Mucosa of rectum (tissue), 2 donors: ENCODE results near the gene PCDHGB6.

Experiments
- H3K27ac ChIP-seq, 2 donors: one replicate each; pipeline ENCODE4 v1.7.0; 2013; ENCODE audit warnings: inconsistent platforms in 2 of 2, low read depth in 2 of 2, low read length in 2 of 2
- H3K27me3 ChIP-seq, 2 donors: one replicate each; pipeline ENCODE4 v1.7.0; 2013; ENCODE audit warnings: low read length in 2 of 2; ENCODE audit not compliant: control insufficient read depth in 2 of 2, insufficient read depth in 2 of 2
- H3K36me3 ChIP-seq, 2 donors: one replicate each; pipeline ENCODE4 v1.7.0; 2013; ENCODE audit warnings: low read length in 2 of 2; ENCODE audit not compliant: control insufficient read depth in 2 of 2, insufficient read depth in 2 of 2
- H3K4me1 ChIP-seq, 2 donors: one replicate each; pipeline ENCODE4 v1.7.0; 2013; ENCODE audit warnings: low read length in 2 of 2, mild to moderate bottlenecking in 1 of 2; ENCODE audit not compliant: control insufficient read depth in 2 of 2, insufficient read depth in 2 of 2
- H3K4me3 ChIP-seq, 2 donors: one replicate each; pipeline ENCODE4 v1.7.0; 2013; ENCODE audit warnings: low read length in 2 of 2
- H3K9ac ChIP-seq, 2 donors: one replicate each; pipeline ENCODE4 v1.7.0; 2013; ENCODE audit warnings: low read length in 2 of 2, low read depth in 1 of 2, mild to moderate bottlenecking in 1 of 2
- H3K9me3 ChIP-seq, 2 donors: one replicate each; pipeline ENCODE4 v1.7.0; 2013; ENCODE audit warnings: low read length in 2 of 2; ENCODE audit not compliant: control insufficient read depth in 2 of 2
- donor health status: healthy.
- donor health status: Normal muscosa, but diverticular disease.

Gene PCDHGB6

DNA sequence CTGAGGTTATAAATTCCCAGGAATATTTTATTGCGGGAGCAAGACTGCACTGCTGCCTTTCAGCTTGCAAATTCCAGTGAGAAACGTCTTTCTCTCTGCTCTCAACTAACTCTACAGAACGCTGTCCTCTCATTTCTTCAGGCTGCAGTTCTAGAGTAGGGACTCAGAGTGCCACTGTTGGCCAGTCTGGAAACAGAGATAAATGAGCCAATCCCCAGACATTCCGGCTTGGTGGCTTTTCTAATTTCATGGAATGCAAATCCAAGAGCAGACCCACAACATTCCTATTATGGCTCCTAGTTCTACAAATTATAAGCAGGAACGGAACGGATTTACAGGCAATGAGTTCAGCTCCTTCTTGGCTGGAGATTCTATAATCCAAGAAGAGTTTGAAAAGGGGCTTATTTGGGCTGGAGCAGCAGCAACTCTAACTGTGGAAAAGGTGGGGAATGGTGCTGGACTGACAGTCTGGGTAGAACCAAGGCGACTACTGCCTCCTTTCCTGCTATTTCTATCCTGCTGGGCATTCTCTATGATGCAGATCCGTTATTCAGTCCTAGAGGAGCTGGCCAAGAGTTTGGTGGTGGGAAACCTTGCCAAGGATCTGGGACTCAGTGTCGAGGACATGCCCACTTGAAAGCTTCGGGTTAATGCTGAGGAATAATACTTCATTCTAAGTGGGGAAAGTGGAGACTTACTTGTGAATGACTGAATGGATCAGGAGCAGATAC, 31.8 kb downstream of the PCDHGB6 start:
- Histone ChIP-seq H3K4me3 (no peak overlapping the region), H3K27me3 (no peaks in the 10 kb centered on the region), H3K36me3 (no peaks in the 10 kb centered on the region), H3K4me1 (no peaks in the 10 kb centered on the region), H3K9me3 (peaks cover 10 to 20% of the 10 kb centered on the region in 2 donors), H3K27ac (no peak overlapping the region), H3K9ac (no peak overlapping the region)

DNA sequence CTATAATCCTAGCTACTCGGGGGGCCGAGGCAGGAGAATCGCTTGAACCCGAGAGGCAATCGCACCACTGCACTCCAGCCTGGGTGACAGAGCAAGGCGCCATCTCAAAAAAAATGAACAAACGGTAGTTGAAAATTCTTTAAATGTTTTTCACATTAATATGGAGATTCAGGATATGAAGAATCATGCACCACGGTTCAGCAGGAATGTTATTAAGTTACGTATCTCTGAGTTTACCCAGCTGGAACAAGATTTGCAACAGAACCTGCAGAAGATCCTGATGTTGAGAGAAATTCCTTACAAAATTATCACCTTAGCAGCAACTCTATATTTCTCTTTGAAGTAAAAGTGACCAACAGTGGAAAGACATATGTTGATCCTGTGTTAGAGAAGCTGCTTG, 32.5 kb downstream of the PCDHGB6 start:
- Histone ChIP-seq H3K9me3 (peaks cover 10 to 20% of the 10 kb centered on the region in 2 donors), H3K4me1 (no peaks in the 10 kb centered on the region), H3K9ac (no peak overlapping the region), H3K27ac (no peak overlapping the region), H3K4me3 (no peak overlapping the region), H3K27me3 (no peaks in the 10 kb centered on the region), H3K36me3 (no peaks in the 10 kb centered on the region)

DNA sequence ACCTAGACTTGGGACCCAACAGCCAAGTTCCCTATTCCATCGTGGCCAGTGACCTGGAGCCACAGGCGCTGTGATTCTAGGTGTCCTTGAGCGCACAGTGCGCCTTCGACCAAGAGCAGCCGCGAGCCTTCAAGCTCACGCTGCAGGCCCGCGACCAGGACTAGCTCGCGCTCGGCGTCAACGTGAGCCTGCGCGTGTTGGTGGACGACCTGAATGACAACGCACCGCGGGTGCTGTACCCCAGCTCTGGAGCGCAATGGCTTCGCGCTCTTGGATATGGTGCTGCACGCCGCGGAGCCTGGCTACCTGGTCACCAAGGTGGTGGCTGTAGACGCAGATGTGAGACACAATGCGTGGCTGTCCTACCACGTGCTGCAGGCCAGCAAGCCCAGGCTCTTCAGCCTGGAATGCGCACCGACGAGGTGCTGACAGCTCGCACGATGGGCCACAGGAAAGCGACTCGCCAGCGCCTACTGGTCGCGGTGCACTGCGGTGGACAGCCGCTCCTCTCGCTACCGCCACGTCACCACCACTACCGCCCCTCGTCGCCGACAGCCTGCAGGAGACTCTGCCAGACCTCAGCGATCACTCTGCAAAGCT, 33.9 kb downstream of the PCDHGB6 start:
- no peak overlapping the region for H3K27ac ChIP-seq
- H3K36me3 ChIP-seq: no peaks in the 10 kb centered on the region
- H3K27me3 ChIP-seq: no peaks in the 10 kb centered on the region
- peaks cover 10 to 16% of the 10 kb centered on the region in 2 donors for H3K9me3 ChIP-seq
- no peaks in the 10 kb centered on the region for H3K4me1 ChIP-seq
- H3K9ac ChIP-seq: no peak overlapping the region
- H3K4me3 ChIP-seq: no peak overlapping the region
